Measurements from ENCODE around the gene THOC3.
"Not testable (repeated sequence)": the region's sequence is repeated elsewhere in the genome, so short reads cannot be mapped to it uniquely, and the experiment has no call there.

Gene THOC3

DNA sequence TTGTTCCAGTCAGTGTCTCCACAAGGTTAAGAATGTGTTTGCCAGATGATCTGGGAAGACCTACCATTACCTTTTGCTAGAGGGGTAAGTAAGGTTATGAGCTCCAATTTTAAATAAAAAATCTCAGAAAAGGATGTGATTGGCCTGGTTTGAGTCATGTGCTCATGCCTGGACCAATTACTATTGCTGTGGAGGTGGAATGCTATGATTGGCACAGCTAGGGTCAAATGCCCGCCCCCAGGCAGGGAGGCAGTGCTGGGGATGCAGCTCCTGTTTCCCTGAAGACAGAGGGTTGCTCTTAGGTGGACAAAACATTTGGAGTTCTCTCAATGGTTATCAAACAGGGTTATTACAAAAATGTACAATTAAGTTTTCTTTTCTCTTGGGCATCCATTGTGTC lies 29.6 kb downstream of the THOC3 start:
- not testable (repeated sequence) for DNase-seq

DNA sequence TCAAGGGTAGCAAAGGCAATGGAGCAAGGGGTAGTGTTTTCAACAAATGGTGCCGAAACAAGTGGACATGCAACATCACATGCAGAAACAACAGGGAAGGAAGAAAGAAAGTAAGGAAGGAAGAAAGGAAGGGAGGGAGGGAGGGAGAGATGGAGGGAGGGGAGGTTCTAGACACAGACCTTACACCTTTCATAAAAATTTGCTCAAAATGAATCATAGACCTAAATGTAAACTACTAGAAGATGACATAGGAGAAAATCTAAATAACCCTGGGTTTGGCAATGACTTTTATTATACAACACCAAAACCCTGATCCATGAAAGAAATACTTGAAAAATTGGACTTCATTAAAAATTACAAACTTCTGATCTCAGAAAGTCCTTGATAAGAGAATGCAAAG lies 39.4 kb downstream of the THOC3 start:
- not testable (repeated sequence) for DNase-seq

DNA sequence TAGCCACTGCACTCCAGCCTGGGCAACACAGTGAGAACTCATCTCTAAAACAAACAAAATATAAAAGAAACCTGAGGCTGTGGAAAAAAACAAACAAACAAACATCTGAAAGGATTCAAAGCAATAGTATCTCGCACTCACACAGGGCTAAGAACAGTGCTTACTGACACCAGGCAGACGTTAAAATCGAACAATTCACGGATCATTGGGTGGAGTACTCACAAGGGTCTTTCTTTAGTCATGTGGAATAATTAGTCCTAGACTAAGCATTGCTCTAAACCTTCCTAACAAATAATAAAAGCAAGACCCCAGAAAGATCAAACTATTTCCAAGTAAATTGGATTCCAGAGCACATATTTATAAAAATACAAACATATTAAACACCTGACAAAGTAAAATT lies 43.0 kb downstream of the THOC3 start:
- not testable (repeated sequence) for DNase-seq

DNA sequence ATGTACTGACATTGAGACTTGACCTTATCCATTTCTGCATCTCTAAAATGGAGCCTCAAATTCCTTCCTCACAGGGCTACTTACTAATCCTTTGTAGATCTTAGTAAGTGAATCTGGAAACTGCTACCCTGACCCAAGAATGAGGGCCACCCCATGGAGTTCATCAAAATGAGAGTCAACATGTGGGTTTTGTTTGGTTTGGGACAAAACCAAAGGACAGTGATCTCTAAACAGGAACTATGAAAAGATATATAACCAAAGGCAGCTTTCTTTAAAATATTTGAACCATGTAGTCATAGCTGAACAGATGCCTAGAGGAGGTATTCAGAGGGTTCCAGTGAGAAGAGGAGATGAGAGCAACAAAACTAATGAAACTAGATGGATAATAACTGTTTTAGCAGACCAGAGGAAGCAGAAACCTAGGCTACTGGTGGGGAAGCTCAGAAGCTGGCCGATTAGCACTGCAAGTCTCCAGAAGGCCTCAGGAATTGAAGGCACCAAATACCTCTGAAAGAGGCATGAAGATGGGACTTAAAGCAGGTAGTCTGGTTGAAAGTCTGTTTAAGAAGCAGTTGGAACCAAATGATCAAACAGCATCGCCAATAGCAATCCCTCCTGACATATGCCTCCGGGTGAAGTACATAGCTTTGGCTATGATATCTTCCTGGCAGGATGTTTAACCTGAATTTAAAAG lies 45.8 kb downstream of the THOC3 start:
- DNase-seq: no peak

DNA sequence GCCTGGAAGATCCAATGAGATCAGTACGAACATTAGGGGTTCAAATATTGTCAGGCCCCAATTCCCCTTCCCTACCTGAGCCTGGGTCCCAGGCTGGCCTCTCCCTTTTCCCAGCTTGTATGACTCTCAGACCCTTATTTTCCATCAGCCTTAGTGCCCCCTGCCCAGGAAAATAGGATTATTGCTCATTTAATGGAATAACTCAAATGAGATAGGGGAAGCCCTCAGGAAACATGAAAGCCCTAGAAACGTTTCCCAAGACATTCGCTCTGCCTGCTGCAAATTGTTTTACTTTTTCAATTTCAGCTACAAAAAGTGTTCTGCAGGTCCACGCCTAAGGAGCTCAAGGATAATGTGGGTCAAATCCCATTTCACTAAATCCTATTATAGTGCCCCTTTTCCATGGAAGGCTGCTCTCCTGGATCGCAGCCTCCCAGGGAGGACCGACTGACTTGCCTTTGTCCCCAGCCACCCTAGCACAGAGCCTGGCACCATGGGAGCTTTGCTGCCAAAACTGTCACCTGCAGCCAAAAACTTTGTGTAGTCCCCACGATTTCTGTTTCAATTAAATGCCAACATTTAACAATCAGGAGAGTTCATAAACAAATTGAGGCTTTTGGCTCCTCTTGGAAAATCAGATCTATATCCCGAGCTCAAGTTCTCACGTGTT lies 46.9 kb downstream of the THOC3 start:
- DNase-seq: no peak

DNA sequence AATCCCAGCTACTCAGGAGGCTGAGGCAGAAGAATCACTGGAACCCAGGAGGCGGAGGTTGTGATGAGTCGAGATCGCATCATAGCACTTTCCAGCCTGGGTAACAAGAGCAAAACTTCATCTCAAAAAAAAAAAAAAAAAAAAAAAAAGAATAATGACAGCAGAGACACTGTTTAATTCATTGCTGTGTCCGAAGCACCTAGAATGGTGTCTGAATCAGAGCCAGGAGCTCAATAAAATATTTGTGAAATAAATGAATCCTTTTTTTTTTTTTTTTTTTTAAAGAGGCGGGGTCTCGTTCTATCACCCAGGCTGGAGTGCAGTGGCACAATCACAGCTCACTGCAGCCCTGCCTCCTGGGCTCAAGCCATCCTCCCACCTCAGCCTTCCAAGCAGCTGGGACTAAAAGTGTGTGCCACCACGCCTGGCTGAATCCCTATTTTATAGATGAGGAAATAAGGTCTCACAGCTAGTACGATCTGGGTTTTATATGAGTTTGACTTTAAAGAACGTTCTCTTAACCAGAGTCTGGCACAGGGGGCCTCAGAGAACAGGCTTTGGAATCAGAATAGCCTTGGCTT lies 47.8 kb downstream of the THOC3 start:
- DNase-seq: no peak

DNA sequence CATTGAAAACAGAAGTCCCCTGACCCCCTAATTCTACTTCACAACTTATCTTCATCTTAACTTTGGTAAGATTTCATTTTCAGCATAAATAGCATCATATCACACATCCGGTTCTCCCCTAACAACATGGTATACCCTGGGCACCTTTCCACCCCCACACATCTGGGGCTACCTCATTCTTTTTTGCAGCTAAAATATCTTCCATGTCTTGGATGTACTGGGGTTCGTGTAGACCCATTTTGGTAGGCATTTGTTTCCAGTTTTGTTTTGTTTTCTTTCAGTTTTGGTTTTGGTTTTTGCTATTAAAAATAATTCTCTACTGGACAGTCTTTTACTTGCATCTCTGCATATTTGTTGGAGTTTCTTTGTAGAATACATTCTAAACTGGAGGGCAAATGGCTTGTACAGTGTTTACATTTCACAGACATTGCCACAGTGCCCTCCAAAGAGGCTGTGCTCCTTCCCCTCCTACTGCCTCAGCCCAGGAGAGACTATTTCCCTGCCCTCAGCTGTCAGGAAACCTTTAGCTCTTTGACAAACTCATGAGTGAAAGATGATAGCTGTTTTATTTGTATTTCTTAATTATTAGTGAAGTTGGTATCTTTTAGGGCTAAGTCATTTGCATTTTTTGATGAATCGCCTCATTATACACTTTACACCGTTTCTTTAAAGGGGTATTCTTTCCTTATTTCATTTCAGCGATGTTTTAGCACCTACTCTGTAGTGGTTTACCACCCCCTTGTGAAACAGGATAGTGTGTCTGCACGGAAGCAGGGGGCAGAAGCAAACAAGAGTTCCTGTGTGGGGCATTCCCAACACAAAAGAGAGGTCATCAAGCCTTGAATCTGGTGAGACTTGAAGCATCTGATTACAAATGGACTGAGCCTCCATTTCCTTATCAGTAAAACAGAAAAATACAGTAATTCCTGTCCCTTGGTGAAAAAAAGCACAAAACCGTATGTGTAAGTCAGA lies 52.8 kb downstream of the THOC3 start:
- not testable (repeated sequence) for DNase-seq

DNA sequence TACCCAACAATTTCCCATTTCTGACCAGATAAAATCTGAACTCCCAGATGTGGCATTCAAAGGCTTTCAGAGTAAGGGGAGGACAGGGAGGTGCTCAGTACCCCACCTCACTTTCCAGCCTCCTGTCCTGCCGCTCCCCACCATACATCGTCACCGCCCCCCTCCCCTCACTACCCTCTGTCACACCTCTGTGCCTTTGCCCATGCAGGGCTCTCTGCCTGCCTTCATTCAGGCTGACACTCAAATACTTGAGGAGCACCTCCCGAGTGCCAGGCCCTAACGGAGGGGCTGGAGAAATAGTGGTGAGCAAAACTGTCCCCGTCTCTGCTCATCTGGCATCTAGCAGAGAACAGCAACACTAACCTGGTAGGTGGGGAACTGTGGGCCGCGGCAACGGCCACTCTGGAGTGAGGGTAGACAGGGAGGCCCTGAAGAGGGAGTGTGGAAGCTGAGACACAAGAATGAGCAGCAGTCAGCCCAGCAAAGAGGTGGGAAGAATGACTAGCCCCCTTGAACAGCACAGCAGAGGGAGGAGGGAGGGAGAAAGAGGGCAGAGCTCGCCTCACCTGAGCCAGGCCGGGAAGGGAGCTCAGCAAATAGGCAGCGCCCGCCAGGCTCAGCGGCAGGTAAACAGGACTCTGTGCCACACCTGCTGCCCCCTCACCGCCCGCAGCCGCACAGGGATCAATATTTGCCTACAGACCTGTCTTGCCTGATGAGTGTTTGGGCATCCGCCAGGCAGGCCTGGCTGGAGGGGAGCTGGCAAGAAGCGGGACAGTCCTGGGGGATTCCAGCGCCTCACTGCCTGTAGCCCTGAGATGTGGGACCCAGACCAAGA lies 54.1 kb downstream of the THOC3 start:
- not testable (repeated sequence) for DNase-seq

DNA sequence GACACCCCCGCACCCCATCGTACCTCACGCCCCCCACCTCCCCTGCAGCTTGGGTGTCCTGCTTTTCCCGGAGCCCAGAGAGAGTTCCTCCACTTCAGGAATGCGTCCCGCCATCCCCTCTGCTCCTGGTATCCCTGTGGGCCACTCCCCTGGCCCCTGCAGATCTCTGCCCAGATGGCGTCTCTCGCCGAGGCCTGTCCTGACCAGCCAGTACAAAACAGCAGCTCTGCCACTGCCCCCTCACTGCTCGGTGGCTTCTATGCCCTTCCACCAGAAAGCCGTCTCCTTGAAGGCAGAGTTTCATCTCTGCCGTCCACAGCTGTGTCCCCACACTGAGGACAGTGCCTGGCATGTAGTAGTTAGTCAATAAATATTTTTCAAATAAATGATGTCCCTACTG lies 58.0 kb downstream of the THOC3 start:
- not testable (repeated sequence) for DNase-seq
